GM13976 (cell line): ENCODE measurements around the gene CELA1.
"Not testable (repeated sequence)": the region's sequence is repeated elsewhere in the genome, so short reads cannot be mapped to it uniquely, and the experiment has no call there.

Source experiments
- DNase-seq: peaks from one replicate; pipeline ENCODE4 v3.0.0; 2012; ENCODE audit warnings: low spot score
- CTCF ChIP-seq: IDR thresholded peaks from 2 replicates; pipeline ENCODE4 v1.5.1; 2012; ENCODE audit warnings: borderline replicate concordance, mild to moderate bottlenecking; ENCODE audit not compliant: insufficient read depth; ENCODE audit errors: extremely low read depth, missing control alignments, control extremely low read depth
- in situ Hi-C: fragments of 300-500 bp; cut with MboI; formaldehyde crosslinking; loops from one replicate; pipeline ENCODE4 v1.12.0; 2022; ENCODE audit warnings: low sequenced_read_pairs, mixed read lengths, inconsistent platforms; ENCODE audit not compliant: unreplicated experiment

CELA1 gene

DNA sequence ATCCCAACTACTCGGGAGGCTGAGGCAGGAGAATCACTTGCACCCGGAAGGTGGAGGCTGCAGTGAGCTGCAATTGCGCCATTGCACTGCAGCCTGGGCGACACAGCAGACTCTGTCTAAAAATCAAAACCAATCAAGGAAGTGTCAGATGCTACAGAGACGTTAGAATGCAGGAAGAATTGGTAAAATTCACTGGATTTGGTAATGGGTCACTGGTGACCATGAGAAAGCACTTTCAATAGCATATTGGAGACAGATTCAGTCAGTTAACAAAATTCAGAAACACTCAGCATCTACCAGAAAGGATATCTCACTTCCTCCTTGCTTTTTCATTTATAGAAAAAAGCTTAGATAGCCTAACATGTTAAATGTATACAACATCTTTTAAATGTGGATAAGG lies 40.0 kb downstream of the CELA1 start:
- no peak for TF ChIP-seq CTCF
- in situ Hi-C loops = no loop called here
- no peak for DNase-seq

GRCh38 chr12:51300768-51301167 lies 45.7 kb downstream of the CELA1 start:
- in situ Hi-C loops, DNase-seq: not testable (repeated sequence)

DNA sequence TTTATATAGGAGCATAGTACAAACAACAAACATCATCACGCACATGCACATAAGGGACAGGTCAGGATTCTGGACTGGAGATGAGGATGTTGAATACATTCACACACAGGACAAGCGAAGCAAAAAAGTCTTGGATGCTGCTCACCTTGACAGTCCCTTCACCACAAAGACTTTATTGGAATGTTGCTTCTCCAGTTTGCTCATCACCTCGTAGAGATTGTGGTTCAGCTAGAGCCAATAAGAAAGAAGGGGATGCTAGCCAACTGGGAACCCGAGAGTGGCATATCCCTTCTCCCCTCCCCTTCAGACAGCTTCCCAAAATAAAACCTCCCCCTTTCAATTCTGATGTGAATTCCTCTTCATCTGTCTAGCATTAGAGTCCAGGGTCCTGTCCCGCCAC lies 50.8 kb downstream of the CELA1 start:
- no peak for TF ChIP-seq CTCF
- in situ Hi-C loops = no loop called here
- DNase-seq = no peak

DNA sequence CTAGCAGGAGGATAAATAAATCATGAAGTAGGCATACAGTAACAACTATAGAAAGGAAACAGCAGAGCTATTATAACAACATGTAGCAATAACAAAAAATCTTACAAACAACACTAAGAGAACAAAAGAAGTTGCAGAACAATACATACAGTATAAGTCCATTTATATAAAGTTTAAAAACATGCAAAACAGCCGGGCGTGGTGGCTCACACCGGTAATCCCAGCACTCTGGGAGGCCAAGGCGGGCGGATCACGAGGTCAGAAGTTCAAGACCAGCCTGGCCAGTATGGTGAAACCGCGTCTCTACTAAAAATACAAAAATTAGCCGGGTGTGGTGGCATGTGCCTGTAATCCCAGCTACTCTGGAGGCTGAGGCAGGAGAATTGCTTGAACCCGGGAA lies 52.4 kb downstream of the CELA1 start:
- in situ Hi-C loops, DNase-seq: not testable (repeated sequence)

DNA sequence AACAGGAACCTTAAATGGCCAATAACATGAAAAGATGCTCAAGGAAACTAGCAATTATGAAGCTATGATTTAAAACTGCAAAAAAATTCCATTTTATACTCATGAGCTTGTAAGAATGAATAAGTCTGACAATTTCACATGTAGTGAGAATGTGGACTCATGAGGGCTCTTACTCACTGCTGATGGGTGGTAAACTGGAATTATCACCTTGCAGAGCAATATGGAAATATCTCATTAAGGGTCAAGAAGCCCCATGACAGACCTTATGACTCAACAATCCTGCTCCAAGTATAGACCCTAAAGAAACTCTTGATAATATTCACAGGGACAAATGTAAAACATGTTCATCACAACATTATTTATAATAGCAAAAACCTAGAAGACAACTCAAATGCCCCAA lies 52.8 kb downstream of the CELA1 start:
- no peak for TF ChIP-seq CTCF
- in situ Hi-C loops = no loop called here
- DNase-seq = no peak

GRCh38 chr12:51291603-51292513 lies 54.6 kb downstream of the CELA1 start:
- in situ Hi-C loops, DNase-seq: not testable (repeated sequence)

DNA sequence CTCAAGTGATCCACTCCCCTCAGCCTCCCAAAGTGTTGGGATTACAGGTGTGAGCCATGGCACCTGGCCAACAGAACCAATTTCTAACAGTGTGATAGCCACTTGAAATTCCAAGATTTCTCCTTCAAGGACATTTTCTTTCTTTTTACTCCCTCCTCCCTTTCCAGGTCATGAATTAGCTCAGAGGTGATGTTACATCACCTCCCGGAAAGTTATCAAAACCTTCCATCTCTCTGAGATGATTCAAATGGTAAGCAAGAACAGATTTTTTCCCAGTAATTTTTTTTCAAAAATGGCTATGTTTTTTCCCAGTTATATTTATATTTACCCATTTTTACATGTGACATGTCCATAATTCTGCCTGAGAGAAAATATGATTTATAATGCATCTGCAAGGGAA lies 60.6 kb downstream of the CELA1 start:
- in situ Hi-C loops = no loop called here
- DNase-seq = no peak
- TF ChIP-seq CTCF = no peak

- in situ Hi-C loops = no loop called here
- no peak for TF ChIP-seq CTCF
- DNase-seq = no peak
These were observed 65.1 kb downstream of the CELA1 start for GRCh38 chr12:51281202-51281924.
